GM12864 (cell line): ENCODE data around the gene SPINK14.

Source experiments
- DNase-seq: peaks from one replicate; pipeline ENCODE4 v3.0.0-alpha.2; 2011; ENCODE audit warnings: low read depth
- H3K4me3 ChIP-seq: 2 replicates; pipeline ENCODE4 v1.5.1; 2011; ENCODE audit warnings: mild to moderate bottlenecking, low read depth, low read length, control low read depth
- TF ChIP-seq, protein P1 (sequence below): IDR thresholded peaks from 2 replicates; pipeline ENCODE4 v1.5.1; 2011; ENCODE audit warnings: low read depth, mild to moderate bottlenecking, moderate library complexity, low read length, control low read depth, inconsistent platforms; ENCODE audit errors: missing control alignments

Gene SPINK14

GRCh38 chr5:148206620-148207019, 38.3 kb downstream of the SPINK14 start:
- no peak for DNase-seq
- TF ChIP-seq, protein P1, sequence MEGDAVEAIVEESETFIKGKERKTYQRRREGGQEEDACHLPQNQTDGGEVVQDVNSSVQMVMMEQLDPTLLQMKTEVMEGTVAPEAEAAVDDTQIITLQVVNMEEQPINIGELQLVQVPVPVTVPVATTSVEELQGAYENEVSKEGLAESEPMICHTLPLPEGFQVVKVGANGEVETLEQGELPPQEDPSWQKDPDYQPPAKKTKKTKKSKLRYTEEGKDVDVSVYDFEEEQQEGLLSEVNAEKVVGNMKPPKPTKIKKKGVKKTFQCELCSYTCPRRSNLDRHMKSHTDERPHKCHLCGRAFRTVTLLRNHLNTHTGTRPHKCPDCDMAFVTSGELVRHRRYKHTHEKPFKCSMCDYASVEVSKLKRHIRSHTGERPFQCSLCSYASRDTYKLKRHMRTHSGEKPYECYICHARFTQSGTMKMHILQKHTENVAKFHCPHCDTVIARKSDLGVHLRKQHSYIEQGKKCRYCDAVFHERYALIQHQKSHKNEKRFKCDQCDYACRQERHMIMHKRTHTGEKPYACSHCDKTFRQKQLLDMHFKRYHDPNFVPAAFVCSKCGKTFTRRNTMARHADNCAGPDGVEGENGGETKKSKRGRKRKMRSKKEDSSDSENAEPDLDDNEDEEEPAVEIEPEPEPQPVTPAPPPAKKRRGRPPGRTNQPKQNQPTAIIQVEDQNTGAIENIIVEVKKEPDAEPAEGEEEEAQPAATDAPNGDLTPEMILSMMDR = no peak
- no peak overlapping the region for H3K4me3 ChIP-seq

GRCh38 chr5:148208226-148208625, 39.9 kb downstream of the SPINK14 start:
- TF ChIP-seq, protein P1 = no peak
- DNase-seq = no peak
- no peak overlapping the region for H3K4me3 ChIP-seq

DNA sequence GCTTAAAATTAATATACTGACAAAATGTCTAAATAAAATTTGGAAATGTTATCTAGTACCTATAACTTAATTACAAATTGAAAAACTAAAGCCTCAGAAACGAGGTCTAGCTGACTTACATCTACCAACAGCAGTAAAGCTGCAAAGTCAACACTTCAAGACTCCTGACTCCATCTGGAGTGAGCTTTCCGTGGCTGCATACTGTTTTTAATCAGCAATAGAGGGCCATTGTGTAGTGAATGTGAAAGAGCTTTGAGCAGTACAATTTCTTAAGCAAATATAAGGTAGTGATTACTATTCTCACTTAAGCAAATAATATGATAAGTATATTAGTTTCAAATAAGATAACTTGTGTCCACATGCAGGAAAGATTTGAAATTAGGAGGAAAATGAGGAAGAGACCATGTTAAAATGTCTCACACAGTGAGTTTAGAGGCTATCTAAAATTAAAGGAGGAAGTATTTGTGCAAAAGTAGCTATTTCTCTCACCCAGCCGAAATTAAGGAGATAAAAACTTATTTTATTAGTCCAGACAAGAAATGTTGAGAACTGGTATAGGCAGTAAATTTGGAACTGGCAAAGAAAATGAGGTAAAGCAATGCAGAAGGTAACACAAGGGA, 40.9 kb downstream of the SPINK14 start:
- no peak for DNase-seq
- TF ChIP-seq, protein P1 = no peak
- no peak overlapping the region for H3K4me3 ChIP-seq

DNA sequence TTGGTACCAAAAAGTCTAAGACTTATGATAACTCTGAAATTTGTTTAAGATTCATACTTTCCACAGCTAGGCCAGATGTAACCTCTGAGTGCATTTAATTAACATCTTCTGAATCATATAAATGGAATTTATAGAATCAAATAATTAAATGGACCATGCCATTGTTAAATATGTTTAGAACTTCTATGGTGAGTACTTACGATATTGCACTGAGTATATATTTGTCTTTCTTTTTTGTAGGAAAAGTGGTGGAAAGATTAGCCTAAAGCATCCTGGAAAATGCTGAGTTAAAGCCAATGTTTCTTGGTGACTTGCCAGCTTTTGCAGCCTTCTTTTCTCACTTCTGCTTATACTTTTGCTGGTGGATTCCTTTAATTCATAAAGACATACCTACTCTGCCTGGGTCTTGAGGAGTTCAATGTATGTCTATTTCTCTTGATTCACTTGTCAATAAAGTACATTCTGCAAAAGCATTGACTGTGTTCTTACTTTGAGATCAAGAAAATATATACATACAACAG, 46.4 kb downstream of the SPINK14 start:
- H3K4me3 ChIP-seq = no peak overlapping the region
- DNase-seq = no peak
- TF ChIP-seq, protein P1 = no peak

DNA sequence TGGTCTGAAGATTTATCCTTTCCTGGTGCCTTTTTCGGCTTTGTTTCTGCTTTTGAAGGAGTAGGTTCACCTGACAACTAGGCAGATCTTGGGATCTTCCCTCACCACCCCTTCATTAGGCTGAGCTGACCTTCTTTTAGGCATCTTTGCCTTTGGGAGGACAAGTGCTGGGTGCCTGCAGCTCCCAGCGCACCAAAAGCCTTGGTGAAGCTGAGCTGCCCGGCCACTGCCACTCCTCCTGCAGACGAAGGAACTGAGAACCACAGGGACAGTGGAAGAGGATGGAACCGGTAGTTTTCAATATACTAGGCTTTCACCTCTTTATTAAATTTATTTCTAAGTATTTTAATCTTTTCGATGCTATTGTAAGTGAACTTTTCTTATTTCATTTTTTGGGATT, 53.2 kb downstream of the SPINK14 start:
- TF ChIP-seq, protein P1 = no peak
- DNase-seq = no peak
- H3K4me3 ChIP-seq = no peak overlapping the region

- TF ChIP-seq, protein P1 = no peak
- DNase-seq = no peak
- H3K4me3 ChIP-seq = no peak overlapping the region
Measured at GRCh38 chr5:148224117-148224742, 55.9 kb downstream of the SPINK14 start.
